AG04449 (cell line): ENCODE measurements around the gene CHN2.

Experiments used
- CTCF ChIA-PET: fragments of 350-600 bp; formaldehyde crosslinking; extraction: SDS; loops from one replicate; lab custom pipeline; 2021; ENCODE audit warnings: antibody characterized with exemption; lab: Yijun Ruan, JAX
- POLR2A ChIA-PET: fragments of 400-600, 350-600 bp; formaldehyde crosslinking; extraction: SDS; loops from one replicate; lab custom pipeline; 2020; ENCODE audit warnings: antibody characterized with exemption, inconsistent platforms; lab: Yijun Ruan, JAX
- DNase-seq: peaks from one replicate; pipeline ENCODE4 v3.0.0-alpha.2; 2010; ENCODE audit warnings: low read depth, low spot score
- H3K4me3 ChIP-seq: 2 replicates; pipeline ENCODE4 v1.5.1; 2011; ENCODE audit warnings: low read depth, mild to moderate bottlenecking, control low read depth, low read length
- TF ChIP-seq, protein P1 (sequence below): IDR thresholded peaks from one replicate; pipeline ENCODE4 v1.5.1; 2011; ENCODE audit warnings: mild to moderate bottlenecking, moderate library complexity, low read length, control low read depth, inconsistent platforms; ENCODE audit not compliant: insufficient read depth; ENCODE audit errors: missing control alignments

CHN2 gene

DNA sequence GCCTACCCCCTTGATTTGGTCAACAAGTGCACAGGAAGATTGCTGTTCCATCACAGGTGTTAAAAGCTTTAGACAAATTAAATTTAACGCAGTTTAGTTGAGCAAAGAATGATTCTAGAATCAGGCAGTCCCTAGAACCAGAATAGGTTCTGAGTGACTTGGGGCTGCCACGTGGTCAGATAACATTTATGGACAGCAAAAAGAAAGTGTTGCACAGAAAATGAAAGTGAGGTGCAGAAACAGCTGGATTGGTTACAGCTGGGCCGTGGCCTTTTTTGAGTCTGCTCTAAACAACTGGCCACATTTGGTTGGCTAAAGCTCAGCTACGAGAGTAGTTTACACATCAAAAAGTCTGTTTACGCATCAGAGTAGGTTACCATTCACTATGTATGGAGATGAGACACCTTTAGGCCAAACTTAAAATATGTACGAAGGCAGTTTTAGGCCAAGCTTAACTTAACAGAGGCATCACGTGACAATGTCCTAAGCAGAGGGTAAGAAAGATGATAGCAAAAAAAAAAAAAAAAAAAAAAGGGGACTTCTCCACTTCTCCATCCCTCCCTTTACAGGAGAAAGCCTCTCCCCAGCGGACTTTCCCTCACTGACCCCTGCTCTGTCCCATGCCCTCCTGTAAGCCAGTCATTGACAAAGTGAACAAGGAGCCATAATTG is 235.8 kb downstream of the CHN2 start:
- H3K4me3 ChIP-seq = no peak overlapping the region
- DNase-seq = no peak
- ChIA-PET POLR2A (no interaction called here), CTCF (interaction anchor here (1.2 to 1.4 kb wide), 2 partner anchors 240 to 473 kb away, joined by 3 read pairs; no protein-coding TSS in a partner anchor)
- TF ChIP-seq, protein P1, sequence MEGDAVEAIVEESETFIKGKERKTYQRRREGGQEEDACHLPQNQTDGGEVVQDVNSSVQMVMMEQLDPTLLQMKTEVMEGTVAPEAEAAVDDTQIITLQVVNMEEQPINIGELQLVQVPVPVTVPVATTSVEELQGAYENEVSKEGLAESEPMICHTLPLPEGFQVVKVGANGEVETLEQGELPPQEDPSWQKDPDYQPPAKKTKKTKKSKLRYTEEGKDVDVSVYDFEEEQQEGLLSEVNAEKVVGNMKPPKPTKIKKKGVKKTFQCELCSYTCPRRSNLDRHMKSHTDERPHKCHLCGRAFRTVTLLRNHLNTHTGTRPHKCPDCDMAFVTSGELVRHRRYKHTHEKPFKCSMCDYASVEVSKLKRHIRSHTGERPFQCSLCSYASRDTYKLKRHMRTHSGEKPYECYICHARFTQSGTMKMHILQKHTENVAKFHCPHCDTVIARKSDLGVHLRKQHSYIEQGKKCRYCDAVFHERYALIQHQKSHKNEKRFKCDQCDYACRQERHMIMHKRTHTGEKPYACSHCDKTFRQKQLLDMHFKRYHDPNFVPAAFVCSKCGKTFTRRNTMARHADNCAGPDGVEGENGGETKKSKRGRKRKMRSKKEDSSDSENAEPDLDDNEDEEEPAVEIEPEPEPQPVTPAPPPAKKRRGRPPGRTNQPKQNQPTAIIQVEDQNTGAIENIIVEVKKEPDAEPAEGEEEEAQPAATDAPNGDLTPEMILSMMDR = no peak

DNA sequence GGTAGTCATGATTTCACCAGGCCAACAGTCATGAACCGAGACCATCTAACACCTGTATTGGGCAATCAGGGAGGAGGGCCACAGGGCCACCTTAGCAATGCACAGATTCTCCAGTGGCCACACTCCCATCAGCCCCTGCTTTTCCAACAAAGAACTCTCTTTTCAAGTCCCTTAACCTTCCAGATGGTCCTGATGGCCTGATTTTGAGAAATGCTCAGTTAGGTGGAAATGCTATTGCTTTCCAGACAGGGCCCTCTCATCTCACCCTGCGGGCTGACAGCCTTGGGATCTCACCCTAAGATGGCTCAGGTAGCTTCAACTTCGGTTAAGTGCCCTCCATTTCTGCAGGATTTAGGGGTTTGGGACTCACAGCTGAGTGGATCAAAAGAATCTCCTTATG is 237.1 kb downstream of the CHN2 start:
- ChIA-PET CTCF (interaction anchor here (1.2 kb wide), 1 partner anchor 10 kb away, joined by 3 read pairs; no protein-coding TSS in a partner anchor), POLR2A (no interaction called here)
- TF ChIP-seq, protein P1 = no peak
- no peak for DNase-seq
- H3K4me3 ChIP-seq = no peak overlapping the region

DNA sequence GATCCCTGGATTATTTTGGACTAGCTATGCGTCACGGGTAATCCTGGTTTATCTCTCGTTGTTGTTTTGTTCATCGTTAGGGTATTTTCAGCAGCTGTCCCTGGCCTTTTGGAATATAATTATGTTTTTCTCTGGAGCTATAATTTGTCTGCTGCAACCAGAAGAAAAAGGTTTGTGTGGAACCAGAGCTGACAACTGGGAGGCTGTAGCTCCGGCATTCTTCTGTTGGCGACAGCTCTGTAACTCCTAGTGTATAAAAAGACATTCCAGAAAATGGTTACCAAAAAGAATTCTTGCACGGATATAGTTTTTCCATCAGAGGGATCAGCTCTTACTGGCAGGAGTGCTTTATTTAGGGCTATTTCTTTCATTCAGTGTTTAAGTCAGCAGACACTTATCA is 238.1 kb downstream of the CHN2 start:
- TF ChIP-seq, protein P1 = no peak
- no peak overlapping the region for H3K4me3 ChIP-seq
- POLR2A ChIA-PET = no interaction called here
- DNase-seq = no peak
- CTCF ChIA-PET = interaction anchor here (1.2 kb wide), 1 partner anchor 11 kb away, joined by 3 read pairs; no protein-coding TSS in a partner anchor

DNA sequence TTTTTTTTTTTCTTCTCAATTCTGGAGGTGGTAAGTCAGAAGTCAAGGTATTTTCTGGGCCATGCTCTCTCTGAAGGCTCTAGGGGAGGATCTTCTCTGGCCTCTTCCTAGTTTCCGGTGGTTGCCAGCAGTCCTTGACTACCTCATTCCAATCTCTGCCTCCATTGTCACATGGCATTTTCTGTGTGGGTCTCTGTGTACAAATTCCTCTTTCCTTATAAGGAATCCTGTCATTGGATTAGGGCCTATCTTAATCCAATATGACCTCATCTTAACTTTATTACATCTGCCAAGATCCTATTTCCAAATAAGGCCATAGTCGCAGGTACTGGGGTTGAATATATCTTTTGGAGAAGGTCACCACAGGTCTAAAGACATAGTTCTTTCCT is 239.8 kb downstream of the CHN2 start:
- TF ChIP-seq, protein P1 = no peak
- H3K4me3 ChIP-seq = no peak overlapping the region
- POLR2A ChIA-PET = no interaction called here
- CTCF ChIA-PET = no interaction called here
- no peak for DNase-seq

DNA sequence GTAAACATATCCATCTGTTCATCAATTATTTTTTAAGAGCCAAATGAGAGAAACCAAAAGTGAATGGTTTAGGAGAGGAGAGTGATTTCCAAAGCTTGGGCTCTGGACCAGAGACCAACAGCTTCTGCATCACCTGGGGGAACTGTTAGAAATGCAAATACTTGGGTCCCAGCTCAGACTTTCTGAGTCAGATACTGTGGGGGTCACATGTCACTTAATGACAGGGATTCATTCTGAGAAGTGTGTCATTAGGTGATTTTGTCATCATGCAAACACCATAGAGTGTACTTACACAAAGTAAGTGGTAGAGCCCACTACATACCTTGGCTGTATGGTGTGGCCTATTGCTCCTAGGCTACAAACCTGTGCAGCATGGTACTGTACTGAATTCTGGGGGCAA is 240.6 kb downstream of the CHN2 start:
- TF ChIP-seq, protein P1 = no peak
- H3K4me3 ChIP-seq = no peak overlapping the region
- no peak for DNase-seq
- ChIA-PET CTCF (no interaction called here), POLR2A (no interaction called here)

DNA sequence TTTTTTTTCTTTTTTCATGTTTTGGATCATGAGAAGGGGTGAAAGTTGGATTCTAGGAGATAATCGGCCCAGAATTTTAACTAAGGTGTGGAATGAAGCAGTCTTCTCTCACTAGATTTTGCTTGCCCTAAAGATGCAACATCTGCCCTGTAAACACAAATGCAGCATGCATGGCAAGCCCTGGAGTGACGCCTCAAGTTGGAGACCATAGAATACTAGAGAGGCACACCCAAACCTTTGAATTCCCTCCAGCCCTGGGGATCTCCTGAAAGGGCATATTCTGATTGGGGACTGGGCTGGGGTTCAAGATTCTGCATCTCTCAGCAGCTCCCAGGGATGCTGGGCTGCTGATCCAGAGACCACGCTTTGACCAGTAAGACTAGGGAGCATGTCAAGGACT is 241.3 kb downstream of the CHN2 start:
- ChIA-PET CTCF (no interaction called here), POLR2A (no interaction called here)
- DNase-seq = no peak

More for the DNA sequence above, 241.3 kb downstream of the CHN2 start:
- TF ChIP-seq, protein P1 = no peak
- H3K4me3 ChIP-seq = no peak overlapping the region
